ENCODE data around the gene CATSPERE. TPM values are rescaled to one million over a fixed set of nuclear protein-coding genes. Genes with fewer than 3 reads are reported as not detected.

The CATSPERE gene
- total RNA-seq, 1 donor from 2014 or later = 1.8 TPM

GRCh38 chr1:244442850-244443249, 18.2 kb upstream of the CATSPERE start:
- no peak overlapping the region for H3K27ac Mint-ChIP-seq
- DNase-seq (ENCODE audit: low spot score, unreplicated experiment) = no peak
- H3K4me1 Mint-ChIP-seq (ENCODE audit: low read depth) = peaks cover 22% of the 10 kb centered on the region
- peaks cover 1% of the 10 kb centered on the region for H3K36me3 Mint-ChIP-seq (ENCODE audit: insufficient read depth)
- H3K9me3 Mint-ChIP-seq (ENCODE audit: low read depth) = no peaks in the 10 kb centered on the region
- no peak for TF ChIP-seq CTCF (IDR thresholded peaks at IDR 0.05; ENCODE audit: unreplicated experiment)
- no peak overlapping the region for H3K4me3 Mint-ChIP-seq (ENCODE audit: low read depth)
- no peaks in the 10 kb centered on the region for H3K27me3 Mint-ChIP-seq

- Mint-ChIP-seq H3K4me1 (ENCODE audit: low read depth) (peaks cover 22% of the 10 kb centered on the region), H3K27ac (no peak overlapping the region)
- no peak for DNase-seq (ENCODE audit: low spot score, unreplicated experiment)
Measured at GRCh38 chr1:244444854-244445253, 16.2 kb upstream of the CATSPERE start.

GRCh38 chr1:244445320-244446181, 15.5 kb upstream of the CATSPERE start:
- Mint-ChIP-seq H3K9me3 (ENCODE audit: low read depth) (no peaks in the 10 kb centered on the region), H3K36me3 (ENCODE audit: insufficient read depth) (peaks cover 1% of the 10 kb centered on the region), H3K27me3 (no peaks in the 10 kb centered on the region), H3K27ac (no peak overlapping the region), H3K4me3 (ENCODE audit: low read depth) (no peak overlapping the region), H3K4me1 (ENCODE audit: low read depth) (peaks cover 29% of the 10 kb centered on the region)
- no peak for DNase-seq (ENCODE audit: low spot score, unreplicated experiment)
- no peak for TF ChIP-seq CTCF (IDR thresholded peaks at IDR 0.05; ENCODE audit: unreplicated experiment)

More at GRCh38 chr1:244444854-244445253, 16.2 kb upstream of the CATSPERE start:
- TF ChIP-seq CTCF (IDR thresholded peaks at IDR 0.05; ENCODE audit: unreplicated experiment) = no peak
- Mint-ChIP-seq H3K36me3 (ENCODE audit: insufficient read depth) (peaks cover 1% of the 10 kb centered on the region), H3K4me3 (ENCODE audit: low read depth) (no peak overlapping the region), H3K9me3 (ENCODE audit: low read depth) (no peaks in the 10 kb centered on the region), H3K27me3 (no peaks in the 10 kb centered on the region)

- Mint-ChIP-seq H3K36me3 (ENCODE audit: insufficient read depth) (peaks cover 1% of the 10 kb centered on the region), H3K27ac (peak overlapping the region; percentile 62), H3K4me1 (ENCODE audit: low read depth) (peaks cover 33% of the 10 kb centered on the region), H3K27me3 (no peaks in the 10 kb centered on the region), H3K4me3 (ENCODE audit: low read depth) (no peak overlapping the region), H3K9me3 (ENCODE audit: low read depth) (no peaks in the 10 kb centered on the region)
- DNase-seq (ENCODE audit: low spot score, unreplicated experiment) = no peak
- no peak for TF ChIP-seq CTCF (IDR thresholded peaks at IDR 0.05; ENCODE audit: unreplicated experiment)
Measured at GRCh38 chr1:244447024-244447423, 14.0 kb upstream of the CATSPERE start.

GRCh38 chr1:244447552-244447951, 13.5 kb upstream of the CATSPERE start:
- no peaks in the 10 kb centered on the region for H3K27me3 Mint-ChIP-seq
- peaks cover 37% of the 10 kb centered on the region for H3K4me1 Mint-ChIP-seq (ENCODE audit: low read depth)
- no peak for DNase-seq (ENCODE audit: low spot score, unreplicated experiment)
- TF ChIP-seq CTCF (IDR thresholded peaks at IDR 0.05; ENCODE audit: unreplicated experiment) = no peak
- peak overlapping the region; percentile 62 for H3K27ac Mint-ChIP-seq
- H3K36me3 Mint-ChIP-seq (ENCODE audit: insufficient read depth) = peaks cover 4% of the 10 kb centered on the region
- H3K4me3 Mint-ChIP-seq (ENCODE audit: low read depth) = no peak overlapping the region
- H3K9me3 Mint-ChIP-seq (ENCODE audit: low read depth) = peaks cover 3% of the 10 kb centered on the region

All from progenitor cell of endocrine pancreas (in vitro differentiated cells).